AG08395 (cell line): ENCODE data around the gene BHLHE23.
"Not testable (repeated sequence)": the region's sequence is repeated elsewhere in the genome, so short reads cannot be mapped to it uniquely, and the experiment has no call there.

Experiments
- DNase-seq: peaks from one replicate; pipeline ENCODE4 v3.0.0; 2012; ENCODE audit warnings: mixed read lengths, low spot score

Gene BHLHE23

DNA sequence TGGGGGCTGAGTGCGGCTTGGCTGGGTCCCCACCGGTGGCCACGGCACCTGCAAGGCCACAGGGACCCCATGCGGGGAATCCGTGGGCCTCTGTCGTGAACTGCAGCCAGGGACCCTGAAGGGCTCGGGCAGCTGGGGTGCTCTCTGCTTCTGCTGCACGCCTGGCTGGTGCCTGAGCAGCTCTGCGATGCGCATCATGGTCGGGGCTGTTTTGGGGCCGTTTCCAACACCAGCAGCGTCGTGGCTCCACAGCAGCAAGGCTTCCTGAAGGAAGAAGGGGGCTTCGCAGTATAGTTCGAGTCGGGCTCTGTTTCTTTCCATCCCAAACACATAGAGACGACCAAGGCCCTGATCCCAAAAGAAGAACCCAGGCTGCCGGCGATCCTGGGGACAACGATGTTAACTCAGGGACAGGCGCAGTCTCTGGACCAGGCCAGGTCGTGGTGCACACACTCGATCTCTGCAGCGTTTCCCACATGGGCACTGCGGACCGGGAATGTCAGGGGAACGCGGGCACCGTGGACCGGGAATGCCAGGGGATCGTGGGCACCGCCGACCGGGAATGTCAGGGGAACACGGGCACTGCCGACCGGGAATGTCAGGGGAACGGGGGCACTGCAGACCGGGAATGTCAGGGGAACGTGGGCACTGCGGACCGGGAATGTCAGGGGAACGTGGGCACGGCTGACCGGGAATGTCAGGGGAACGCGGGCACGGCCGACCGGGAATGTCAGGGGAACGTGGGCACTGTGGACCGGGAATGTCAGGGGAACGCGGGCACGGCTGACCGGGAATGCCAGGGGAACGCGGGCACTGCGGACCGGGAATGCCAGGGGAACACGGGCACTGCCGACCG lies 36.8 kb upstream of the BHLHE23 start:
- DNase-seq: no peak

- DNase-seq: no peak
Observed at GRCh38 chr20:63042448-63043071, 35.8 kb upstream of the BHLHE23 start.

- DNase-seq: no peak
Observed at GRCh38 chr20:63041776-63042175, 35.0 kb upstream of the BHLHE23 start.

GRCh38 chr20:63037669-63038268 lies 31.0 kb upstream of the BHLHE23 start:
- no peak for DNase-seq

DNA sequence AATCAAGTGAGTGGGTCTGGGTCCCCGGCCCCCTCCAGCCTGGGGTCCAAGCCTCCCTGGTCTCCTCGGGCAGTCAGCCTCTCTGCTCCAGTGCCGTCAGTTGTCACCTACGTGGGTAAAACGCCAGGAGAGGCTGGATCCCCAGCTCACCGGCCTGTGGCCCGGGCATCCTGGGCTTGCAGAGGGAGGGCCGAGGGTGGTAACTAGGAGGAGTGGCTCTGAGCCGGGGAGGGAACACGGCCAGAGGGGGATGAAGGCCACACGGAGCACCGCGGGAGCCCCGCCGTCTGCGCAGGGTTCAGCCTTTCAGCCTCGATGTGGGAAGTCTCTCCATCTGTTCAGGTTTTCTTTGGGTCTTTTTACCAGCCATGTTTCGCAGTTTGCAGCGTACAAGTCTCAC lies 29.5 kb upstream of the BHLHE23 start:
- no peak for DNase-seq

DNA sequence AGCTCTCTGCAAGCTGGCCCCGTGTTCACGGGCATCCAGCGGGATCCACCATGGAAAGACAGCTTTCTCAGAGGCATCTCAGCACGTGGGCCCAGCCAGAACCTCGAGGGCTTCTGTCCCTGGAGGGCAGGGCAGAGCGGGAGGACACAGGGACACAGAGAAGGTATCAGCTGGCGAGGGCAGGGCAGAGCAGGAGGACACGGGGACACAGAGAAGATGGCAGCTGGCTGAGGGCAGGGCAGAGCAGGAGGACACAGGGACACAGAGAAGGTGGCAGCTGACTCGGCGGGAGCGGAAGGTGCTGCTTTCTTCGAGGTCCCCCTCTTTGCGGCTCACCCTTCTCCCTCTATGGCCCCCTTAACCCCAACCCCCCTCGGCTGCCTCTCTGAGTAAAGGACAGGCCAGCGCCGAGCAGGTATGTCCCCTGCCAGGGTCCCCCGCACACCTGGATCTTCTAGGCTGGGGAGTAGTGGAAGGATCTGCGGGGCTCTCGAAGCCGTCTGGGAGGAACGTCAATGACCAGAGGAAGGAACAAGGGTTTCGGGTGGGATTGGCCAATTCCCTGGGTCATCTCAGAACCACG lies 28.9 kb upstream of the BHLHE23 start:
- no peak for DNase-seq

DNA sequence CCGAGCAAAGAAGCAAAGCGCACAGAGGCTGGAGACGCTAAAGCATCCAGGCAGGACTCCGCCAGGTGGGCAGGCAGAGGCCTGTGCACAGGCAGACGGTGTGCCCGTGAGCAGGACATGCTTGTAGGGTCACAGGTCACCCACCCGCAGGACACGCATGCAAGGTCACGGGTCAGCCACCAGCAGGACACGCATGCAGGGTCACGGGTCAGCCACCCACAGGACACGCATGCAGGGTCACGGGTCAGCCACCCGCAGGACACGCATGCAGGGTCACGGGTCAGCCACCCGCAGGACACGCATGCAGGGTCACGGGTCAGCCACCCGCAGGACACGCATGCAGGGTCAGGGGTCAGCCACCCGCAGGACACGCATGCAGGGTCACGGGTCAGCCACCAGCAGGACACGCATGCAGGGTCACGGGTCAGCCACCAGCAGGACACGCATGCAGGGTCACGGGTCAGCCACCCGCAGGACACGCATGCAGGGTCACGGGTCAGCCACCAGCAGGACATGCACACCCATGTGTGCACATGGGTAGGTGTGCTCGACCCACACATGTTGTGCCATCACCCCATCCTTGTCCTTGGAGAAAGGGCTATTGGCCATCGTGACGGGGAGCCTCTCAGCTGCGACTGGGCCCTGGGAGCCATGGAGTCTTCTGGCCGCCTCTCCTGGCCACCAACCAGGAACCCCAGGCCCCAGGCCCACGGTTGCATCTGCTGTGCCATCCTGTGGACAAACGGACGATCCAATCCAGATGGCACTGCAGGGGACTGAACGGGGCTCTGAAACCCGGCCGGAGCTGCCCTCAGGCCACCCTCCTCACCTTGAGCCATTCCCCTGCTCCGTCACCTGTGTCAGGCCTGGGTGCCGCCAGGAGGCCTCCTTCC lies 28.2 kb upstream of the BHLHE23 start:
- not testable (repeated sequence) for DNase-seq

GRCh38 chr20:63033794-63034709 lies 27.3 kb upstream of the BHLHE23 start:
- no peak for DNase-seq

- DNase-seq: no peak
Observed at GRCh38 chr20:63032861-63033793, 26.4 kb upstream of the BHLHE23 start.

- DNase-seq: no peak
Observed at GRCh38 chr20:63032026-63032800, 25.4 kb upstream of the BHLHE23 start.

DNA sequence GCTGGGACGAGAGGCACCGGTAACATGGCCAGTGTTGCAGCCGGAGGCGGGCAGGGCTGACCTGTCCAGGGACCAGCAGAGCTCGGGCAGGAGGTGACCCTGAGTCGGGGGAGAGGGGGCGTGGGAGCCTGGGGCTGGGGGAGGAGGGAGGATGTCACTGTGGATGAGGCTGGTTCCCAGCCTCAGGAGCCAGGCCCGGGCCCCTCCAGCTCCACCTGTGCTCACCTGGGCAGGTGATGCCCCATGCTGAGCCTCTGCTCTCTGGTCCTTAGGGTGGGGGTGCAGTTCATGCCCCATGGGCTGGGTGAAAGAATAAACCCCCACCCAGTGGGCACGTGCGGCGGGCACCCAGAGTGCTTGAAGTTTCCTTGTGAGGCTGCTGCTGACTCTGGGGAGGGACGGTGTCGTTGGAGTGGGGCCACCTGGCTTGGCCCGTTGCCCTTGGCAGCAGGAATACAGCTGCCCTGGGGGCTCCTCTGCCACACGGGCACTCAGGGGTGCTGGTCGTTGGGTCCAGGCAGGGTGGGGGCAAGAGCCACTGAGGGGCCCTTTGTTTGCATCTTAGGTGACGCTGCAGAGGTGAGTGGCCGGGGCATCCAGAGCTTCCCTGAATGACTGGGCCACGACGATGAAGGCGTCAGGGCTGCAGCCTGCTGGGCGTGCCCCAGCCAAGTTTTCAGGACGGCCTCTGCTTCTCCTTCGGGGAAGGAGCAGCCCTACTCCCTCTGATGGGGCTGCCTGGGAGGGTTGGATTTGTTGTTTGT lies 24.7 kb upstream of the BHLHE23 start:
- no peak for DNase-seq

GRCh38 chr20:63029358-63030121 lies 22.8 kb upstream of the BHLHE23 start:
- no peak for DNase-seq

- no peak for DNase-seq
Observed at GRCh38 chr20:63028461-63028921, 21.7 kb upstream of the BHLHE23 start.

GRCh38 chr20:63027922-63028389 lies 21.2 kb upstream of the BHLHE23 start:
- no peak for DNase-seq

DNA sequence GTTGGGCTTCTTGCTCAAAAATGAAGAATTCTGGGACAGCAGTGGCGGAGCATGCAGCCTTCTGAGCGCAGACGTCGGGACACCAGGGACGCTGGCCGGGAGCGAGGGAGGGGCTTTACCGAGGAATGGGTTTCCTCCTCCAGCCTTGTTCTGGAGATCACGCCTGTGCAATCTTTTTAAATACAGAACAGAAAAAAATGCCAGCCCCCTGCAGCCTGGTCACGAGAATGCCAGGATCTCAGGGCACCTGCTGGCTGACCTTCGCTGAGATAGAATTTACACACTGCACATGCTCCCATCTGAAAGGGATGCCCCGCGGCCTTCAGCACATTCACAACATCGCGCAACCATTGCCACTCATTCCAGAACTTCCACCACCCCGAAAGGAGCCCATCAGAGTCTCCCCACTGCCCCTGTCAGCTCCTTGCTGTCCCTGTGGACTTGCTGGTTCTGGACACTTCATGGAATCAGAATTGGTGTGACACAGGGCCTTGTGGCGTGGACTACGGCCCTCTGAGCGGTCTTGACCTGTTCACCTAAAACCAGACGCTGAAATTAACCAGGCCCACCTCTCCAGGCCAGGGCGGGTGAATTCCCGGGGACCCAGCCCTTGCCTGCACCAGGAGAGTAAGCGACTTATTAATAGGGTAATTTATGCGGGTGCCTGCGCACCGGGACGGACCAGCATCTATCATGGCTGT lies 20.6 kb upstream of the BHLHE23 start:
- no peak for DNase-seq

GRCh38 chr20:63026582-63027165 lies 19.9 kb upstream of the BHLHE23 start:
- no peak for DNase-seq
